NCI-H774 (cell line): Measurements from ENCODE around the gene SCYL1.
"Not testable (repeated sequence)": the region's sequence is repeated elsewhere in the genome, so short reads cannot be mapped to it uniquely, and the experiment has no call there.

Experiments
- DNase-seq: peaks from one replicate; lab custom pipeline; 2025; lab: John Stamatoyannopoulos, UW

Gene SCYL1

DNA sequence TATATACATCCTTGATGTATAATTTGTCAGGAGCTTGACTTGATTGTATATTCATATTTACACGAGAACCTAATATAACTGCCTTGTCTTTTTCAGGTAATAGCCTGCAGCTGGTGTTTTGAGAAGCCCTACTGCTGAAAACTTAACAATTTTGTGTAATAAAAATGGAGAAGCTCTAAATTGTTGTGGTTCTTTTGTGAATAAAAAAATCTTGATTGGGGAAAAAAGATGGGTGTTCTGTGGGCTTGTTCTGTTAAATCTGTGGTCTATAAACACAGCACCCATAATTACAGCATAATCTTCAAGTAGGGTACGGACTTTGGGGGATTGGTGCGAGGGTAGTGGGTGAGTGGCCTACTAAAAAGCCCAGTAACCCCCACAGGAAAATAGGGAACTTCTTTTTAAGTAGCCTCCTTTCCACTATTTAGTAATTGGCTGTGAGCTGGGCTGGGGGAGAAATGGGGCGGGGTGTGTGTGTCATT, 18.6 kb upstream of the SCYL1 start:
- no peak for DNase-seq

DNA sequence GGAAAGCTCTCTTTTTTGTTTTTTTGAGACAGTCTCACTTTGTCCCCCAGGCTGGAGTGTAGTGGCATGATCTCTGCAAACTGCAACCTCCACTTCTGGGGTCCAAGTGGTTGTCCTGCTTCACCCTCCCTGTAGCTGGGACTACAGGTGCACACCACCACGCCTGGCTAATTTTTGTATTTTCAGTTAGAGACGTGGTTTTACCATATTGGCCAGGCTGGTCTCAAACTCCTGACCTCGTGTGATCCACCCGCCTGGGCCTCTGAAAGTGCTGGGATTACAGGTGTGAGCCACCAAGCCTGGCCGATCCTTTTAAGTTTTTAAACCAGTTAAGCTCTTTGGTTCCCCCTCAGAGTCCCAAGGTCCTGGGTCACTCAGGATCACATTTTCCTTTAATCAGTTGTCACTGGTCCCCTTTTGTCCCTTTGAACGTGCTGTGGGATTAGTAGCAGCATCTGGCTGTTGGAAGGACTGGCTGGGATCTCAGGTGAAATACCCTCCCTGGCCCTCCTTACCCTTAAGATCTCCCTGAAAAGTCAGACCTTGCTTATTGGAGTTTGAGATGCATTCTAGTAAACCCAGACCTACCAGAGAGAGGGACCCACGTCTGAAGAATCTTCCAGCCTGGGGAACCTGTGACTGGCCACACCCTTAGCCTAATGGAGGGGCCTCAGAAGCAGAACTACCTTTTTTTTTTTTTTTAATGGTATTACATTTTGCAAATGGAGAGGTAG, 17.9 kb upstream of the SCYL1 start:
- peak; percentile 68 for DNase-seq

DNA sequence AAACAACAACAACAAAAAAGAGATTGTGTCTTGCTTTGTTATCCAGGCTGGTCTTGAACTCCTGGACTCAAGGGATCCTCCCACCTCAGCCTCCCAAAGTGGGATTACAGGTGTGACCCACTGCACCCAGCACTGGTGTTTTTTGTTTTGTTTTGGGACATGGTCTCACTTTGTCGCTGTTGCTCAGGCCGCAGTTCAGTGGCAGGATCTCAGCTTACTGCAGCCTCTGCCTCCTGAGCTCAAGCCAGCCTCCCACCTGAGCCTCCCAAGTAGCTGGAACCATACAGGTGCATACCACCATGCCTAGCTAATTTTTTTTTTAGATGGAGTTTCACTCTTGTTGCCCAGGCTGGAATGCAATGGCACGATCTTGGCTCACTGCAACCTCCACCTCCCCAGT, 12.6 kb upstream of the SCYL1 start:
- DNase-seq = not testable (repeated sequence)

DNA sequence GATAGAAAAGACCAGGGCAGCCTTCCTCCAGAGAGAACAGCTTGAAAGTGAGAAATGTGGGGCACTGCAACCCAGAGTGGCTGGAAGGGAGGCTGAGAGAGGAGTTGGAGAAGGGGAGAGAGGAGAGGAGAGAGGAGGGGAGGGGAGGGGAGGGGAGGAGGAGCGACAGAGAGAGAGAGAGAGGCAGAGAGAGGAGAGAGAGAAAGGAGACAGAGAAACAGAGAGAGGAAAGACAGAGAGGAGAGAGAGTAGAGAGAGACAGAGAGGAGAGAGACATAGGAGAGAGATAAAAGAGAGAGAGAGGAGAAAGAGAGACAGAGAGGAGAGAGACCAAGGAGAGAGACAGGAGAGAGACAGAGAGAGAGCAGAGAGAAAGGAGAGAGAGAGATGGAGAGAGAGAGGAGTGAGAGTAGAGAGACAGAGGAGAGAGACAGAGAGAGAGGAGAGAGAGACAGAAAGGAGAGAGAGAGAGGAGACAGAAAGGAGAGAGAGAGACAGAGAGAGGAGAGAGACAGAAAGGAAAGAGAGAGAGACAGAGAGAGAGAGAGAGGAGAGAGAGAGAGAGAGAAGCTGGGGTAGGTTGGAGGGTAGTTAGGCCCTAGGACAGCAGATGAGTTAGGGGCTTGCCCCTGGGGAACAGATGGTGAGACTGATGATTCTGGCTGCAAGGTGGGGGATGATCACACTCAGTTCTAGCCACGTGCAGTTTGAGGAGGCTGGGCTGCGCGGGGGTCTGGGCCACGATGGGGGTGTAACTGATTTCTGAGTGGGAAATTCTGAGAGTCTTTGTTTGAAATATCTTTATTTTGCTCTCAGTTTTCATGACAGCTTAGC, 8.5 kb upstream of the SCYL1 start:
- DNase-seq = no peak

DNA sequence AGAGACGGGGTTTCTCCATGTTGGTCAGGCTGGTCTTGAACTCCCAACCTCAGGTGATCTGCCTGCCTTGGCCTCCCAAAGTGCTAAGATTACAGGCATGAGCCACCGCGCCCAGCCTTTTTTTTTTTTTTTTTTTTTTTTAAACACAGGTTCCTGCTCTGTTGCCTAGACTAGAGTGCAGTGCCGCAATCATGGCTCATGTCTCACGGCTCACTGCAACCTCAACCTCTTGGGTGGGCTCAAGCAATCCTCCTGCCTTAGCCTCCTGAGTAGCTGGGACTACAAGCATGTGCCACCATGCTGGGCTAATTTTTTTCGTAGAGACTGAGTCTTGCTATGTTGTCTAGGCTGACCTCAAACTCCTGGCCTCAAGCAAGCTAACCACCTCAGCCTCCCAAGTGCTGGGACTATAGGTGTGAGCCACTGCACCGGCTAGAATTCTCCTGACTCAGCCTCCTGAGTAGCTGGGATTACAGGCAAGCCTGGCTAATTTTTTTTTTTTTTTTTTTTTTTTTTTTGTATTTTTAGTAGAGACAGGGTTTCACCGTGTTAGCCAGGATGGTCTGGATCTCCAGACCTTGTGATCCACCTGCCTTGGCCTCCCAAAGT, 5.8 kb upstream of the SCYL1 start:
- not testable (repeated sequence) for DNase-seq

DNA sequence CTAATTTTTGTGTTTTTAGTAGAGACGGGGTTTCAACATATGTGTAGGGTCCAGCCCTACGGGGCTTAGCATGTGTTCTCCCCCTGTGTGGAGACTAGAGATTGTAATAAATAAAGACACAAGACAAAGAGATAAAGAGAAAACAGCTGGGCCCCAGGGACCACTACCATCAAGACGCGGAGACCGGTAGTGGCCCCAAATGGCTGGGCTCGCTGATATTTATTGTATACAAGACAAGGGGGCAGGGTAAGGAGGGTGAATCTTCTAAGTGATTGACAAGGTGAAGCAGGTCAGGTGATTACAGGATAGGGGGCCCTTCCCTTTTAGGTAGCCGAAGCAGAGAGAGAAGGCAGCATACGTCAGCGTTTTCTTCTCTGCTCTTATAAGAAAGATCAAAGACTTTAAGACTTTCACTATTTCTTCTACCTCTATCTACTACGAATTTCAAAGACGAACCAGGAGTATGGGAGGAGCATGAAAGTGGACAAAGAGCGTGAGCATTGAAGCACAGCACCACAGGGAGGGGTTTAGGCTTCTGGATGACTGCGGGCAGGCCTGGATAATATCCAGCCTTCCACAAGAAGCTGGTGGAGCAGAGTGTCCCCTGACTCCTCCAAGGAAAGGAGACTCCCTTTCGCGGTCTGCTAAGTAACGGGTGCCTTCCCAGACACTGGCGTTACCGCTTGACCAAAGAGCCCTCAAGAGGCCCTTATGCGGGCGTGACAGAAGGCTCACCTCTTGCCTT, 2.9 kb upstream of the SCYL1 start:
- DNase-seq = not testable (repeated sequence)

DNA sequence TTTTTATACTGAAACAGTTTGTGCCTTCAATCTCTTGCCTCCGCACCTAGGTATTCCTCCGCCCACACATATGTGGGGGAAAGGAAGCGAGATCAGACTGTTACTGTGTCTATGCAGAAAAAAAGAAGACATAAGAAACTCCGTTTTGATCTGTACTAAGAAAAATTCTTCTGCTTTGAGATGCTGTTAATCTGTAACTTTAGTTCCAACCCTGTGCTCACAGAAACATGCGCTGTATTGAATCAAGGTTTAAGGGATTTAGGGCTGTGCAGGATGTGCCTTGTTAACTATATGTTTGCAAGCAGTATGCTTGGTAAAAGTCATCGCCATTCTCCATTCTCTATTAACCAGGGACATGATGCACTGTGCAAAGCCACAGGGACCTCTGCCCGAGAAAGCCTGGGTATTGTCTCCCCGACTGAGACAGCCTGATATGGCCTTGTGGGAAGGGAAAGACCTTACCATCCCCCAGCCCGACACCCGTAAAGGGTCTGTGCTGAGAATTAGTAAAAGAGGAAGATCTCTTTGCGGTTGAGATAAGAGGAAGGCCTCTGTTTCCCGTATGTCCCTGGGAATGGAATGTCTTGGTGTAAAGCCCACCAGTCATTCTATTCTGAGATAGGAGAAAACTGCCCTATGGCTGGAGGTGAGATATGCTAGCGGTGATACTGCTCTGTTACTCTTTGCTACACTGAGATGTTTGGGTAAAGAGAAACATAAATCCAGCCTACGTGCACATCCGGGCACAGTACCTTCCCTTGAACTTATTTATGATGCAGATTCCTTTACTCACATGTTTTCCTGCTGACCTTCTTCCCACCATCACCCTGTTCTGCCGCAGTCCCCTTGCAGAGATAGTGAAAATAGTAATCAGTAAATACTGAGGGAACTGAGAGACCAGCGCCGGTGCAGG, 1.9 kb upstream of the SCYL1 start:
- DNase-seq = not testable (repeated sequence)

DNA sequence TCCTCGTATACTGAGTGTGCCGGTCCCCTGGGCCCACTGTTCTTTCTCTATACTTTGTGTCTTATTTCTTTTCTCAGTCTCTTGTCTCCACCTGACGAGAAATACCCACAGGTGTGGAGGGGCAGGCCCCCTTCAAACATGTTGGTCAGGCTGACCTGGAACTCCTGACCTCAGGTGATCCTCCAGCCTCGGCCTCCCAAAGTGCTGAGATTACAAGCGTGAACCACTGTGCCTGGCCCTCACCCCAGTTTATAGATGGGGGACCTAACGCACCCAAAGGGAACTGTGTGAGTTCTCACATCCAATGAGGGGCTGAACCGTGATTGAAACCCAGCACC, 1.3 kb upstream of the SCYL1 start:
- DNase-seq = not testable (repeated sequence)

DNA sequence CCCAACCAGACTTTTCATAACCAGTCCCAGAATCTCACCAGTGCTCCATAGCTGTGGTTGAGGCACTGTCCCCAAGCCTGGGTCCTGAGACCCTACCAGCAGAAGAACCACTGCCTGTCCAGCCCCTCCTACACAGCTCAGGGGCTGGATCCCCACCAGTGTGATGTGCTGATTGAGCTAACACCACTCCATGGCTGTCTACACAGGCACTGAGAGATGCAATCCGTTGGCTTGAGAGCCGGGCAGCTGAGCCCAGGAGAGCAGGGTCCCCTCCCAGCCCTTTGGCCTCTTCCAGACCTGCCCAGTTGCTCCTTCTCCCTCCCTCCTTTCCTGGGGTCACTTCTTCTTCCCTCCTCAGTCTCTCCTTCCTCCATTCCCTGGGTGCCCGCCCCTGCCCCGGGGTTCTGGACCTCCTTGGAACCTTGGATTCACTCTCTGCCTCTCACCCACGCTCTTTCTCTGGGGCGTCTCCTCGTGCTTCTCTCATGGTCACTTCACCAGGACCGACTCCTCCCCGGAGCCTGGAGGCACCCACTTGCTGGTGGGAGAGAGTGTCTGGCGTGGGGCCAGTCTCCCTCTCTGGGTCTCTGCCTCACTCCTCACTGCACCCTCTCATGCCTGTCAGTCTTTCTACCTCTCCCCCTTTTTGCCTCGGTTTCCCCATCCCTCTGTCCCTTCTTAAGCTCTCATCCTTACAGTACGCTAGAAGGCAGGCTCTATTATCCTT, 706 bp upstream of the SCYL1 start:
- DNase-seq = no peak

DNA sequence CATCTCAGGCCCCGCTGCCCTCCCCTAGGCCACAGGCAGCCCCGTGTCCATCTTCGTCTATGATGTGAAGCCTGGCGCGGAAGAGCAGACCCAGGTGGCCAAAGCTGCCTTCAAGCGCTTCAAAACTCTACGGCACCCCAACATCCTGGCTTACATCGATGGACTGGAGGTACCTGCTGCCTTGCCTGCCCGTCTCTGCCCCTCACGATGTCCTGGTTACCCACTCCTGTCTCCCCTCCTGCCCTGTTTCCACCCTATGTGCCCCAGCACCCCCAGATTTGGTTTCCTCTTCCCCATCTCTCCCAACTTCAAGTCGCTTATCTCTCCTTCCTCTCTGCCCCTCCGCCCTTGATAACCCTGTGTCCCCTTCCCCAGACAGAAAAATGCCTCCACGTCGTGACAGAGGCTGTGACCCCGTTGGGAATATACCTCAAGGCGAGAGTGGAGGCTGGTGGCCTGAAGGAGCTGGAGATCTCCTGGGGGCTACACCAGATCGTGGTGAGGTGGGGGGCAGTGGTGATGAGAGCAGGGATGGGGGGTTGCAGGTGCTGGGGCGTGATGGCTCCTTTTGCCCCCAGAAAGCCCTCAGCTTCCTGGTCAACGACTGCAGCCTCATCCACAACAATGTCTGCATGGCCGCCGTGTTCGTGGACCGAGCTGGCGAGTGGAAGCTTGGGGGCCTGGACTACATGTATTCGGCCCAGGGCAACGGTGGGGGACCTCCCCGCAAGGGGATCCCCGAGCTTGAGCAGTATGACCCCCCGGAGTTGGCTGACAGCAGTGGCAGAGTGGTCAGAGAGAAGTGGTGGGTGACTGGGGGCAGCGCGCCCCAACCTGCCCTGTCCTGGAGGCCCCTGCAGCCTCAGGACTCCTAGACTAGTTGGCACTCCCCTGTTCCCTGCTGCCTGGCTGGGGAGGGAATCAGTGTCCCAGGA, 930 bp downstream of the SCYL1 start:
- DNase-seq = no peak

DNA sequence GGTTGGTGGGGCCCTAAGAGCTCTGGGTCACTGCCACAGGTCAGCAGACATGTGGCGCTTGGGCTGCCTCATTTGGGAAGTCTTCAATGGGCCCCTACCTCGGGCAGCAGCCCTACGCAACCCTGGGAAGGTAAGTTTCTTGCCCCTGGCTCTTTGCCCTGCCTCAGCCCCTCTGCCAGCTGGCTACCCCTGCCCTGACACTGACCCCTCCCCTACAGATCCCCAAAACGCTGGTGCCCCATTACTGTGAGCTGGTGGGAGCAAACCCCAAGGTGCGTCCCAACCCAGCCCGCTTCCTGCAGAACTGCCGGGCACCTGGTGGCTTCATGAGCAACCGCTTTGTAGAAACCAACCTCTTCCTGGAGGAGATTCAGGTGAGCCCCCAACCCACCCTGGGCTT, 1.9 kb downstream of the SCYL1 start:
- no peak for DNase-seq

DNA sequence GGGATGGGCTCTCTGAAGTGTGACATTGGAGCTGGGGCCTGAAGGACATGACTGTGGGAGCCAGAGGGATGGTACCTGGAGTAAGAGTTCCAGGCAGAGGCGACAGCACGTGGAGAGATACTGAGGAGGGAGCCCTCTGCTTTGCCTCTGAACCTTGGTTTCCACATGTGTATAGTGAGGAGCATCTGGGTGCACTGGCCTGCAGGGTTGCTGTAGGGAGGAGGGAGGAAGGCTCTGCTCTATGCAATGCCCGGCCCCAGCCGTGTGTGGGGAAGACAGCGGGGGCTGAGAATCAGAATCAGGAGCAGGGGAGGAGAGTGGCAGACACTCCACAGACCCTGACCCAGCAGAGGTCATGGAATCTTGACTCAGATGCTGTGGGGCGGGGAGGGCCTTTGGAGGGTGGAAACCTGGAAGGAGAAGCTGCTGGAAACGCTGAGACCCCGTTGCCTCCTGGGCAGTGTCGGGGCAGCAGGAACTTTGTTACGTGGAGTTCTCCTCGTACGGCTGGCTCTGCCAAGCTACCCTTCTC, 4.0 kb downstream of the SCYL1 start:
- DNase-seq = no peak

DNA sequence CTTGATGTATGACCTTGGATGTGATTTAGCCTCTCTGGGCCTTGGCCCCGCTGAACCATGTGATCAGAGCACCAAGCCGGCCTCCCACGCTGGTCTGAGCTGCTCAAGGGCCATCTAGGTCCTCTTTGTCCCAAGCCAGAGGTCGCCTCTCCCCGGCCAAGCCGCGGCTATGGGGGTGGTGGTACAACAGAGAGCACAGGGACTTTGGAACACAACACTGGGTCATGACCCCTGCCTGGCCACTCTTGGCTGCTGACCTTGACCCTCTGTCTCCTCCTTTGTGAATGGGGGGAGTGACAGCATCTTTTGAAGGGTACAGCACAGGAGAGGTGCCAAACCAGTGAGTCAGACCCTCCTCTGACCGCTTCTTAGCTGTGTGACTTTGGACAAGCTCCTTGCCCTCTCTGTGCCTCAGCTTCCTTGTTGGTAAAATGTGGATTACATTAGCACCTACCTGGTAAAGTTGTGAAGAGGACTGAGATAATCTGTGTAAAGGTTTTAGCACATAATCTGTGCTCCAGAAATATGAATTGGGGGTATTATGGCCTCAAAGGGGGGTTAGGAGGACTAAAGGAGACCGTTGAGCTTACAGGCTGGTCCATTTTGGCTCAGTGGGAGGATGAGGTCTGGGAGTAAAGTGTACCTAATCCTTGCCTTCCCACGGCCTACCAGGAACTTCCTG, 4.7 kb downstream of the SCYL1 start:
- no peak for DNase-seq

DNA sequence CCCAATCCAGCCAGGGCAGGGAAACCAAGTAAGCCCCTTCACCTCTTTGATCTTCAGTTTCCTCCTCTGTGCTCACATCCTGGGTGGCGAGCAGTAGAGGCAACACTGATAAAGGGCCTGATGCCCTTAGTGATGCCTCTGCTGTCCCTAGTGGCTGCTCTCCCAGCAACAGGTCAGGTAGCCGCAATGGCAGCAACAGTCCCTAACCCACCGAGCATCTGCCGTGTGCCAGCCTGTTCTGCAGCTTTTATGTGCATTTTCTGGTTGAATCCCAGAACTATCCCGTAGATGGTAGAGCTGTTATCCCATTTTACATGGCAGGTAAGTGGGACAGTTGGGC, 5.2 kb downstream of the SCYL1 start:
- DNase-seq = no peak

DNA sequence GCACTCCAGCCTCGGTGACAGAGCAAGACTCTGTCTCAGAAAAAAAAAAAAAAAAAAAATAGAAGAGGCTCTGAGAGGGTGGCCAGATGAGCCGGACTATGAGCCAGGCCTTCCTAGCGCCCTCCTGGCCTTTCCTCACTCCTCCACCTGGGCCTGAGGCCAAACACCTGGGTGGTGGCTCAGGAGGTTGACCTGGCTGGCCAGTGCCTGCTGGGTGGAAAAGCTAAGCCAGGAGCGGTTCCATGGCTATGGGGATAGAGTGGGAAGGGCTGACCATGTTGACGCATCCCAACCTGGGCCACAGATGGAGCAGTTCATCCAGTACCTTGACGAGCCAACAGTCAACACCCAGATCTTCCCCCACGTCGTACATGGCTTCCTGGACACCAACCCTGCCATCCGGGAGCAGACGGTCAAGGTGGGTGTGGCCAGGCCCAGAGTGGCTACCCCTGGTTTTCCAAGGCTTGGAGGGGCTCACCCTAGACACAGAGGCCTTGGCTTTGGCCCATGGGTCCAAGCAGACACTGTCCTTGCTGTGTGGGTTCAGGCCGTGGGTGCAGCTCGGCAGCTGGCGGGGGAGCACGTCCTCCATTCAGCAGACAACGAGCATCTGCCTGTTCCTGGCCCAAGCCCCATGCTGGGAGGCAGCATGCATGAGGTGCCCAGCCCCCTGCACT, 7.6 kb downstream of the SCYL1 start:
- no peak for DNase-seq

DNA sequence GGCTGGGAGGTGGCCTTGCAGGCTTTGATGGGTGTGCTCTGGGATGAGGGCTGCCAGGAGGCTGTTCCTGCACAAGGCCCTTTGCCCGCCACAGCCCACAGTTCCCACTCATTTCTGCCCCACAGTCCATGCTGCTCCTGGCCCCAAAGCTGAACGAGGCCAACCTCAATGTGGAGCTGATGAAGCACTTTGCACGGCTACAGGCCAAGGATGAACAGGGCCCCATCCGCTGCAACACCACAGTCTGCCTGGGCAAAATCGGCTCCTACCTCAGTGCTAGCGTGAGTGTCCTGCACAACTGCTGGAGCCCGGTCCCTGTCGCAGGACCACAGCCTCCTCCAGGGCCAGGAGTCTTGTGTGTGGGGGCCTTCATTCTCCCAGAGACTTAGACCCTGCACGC, 10.2 kb downstream of the SCYL1 start:
- no peak for DNase-seq

DNA sequence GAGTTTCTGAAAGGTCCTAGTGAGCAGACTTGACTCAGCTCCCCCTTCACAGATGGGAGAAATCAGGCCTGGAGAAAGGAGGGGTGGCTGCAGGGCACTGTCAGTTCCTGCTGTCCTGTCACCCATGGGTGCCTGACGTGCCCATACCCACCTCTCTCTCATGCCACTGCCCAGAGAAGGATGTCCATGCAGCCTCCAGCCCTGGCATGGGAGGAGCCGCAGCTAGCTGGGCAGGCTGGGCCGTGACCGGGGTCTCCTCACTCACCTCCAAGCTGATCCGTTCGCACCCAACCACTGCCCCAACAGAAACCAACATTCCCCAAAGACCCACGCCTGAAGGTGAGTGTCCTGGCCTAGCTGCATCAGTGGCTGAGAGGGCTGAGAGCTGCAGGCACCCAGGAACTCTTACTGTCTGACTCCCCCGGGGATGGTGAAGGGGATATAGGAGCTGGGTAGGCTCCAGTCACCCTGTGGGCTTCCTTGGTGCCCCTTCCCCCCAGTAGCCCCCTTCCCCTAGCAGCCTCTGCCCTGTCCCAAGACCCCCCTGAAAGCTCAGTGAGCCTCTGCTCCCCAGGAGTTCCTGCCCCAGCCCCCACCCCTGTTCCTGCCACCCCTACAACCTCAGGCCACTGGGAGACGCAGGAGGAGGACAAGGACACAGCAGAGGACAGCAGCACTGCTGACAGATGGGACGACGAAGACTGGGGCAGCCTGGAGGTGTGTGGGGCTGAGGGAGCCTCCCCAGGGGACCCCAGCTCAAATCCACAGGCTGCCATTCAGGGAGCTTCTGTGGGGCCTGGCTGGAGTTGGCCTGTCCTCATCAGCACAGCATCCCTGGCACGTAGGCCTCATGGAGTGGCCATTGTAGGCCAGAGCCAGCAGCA, 11.8 kb downstream of the SCYL1 start:
- DNase-seq = no peak
